GM10248 (cell line): ENCODE data around the gene ABCB11.

Experiments used
- CTCF ChIA-PET: fragments of 300-600 bp; sonication (Branson Sonifier 250); formaldehyde crosslinking; extraction: SDS; loops from one replicate; lab custom pipeline; 2021; ENCODE audit warnings: antibody characterized with exemption; lab: Yijun Ruan, JAX
- POLR2A ChIA-PET: fragments of 350-650 bp; sonication (Branson Sonifier 250); formaldehyde crosslinking; extraction: SDS; loops from one replicate; lab custom pipeline; 2020; ENCODE audit warnings: antibody characterized with exemption; lab: Yijun Ruan, JAX
- DNase-seq: peaks from one replicate; pipeline ENCODE4 v3.0.0; 2012; ENCODE audit errors: extremely low spot score
- TF ChIP-seq, protein P1 (sequence below): IDR thresholded peaks from 2 replicates; pipeline ENCODE4 v1.5.1; 2012; ENCODE audit warnings: mild to moderate bottlenecking, low read depth; ENCODE audit errors: extremely low read depth, missing control alignments, control extremely low read depth

Gene ABCB11

DNA sequence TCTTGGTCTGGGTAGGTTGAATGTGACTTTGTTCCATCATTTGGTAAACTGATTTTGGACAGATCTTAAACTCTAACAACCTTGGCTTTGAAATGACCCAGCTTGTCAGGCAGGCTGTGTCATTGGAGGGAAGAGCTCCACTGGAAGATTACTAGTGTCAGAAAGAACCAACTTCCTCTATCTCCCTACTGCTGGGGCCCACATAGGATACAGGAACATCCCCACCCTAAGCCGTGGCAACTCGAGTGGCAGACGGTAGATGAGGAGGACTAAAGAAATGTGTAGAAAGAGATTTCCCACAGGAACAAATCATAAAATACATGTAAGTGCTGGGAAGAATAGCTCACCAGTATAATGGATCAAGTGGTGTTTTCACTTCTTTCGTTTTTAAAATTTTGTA is 134.3 kb downstream of the ABCB11 start:
- ChIA-PET POLR2A (no interaction called here), CTCF (no interaction called here)
- TF ChIP-seq, protein P1, sequence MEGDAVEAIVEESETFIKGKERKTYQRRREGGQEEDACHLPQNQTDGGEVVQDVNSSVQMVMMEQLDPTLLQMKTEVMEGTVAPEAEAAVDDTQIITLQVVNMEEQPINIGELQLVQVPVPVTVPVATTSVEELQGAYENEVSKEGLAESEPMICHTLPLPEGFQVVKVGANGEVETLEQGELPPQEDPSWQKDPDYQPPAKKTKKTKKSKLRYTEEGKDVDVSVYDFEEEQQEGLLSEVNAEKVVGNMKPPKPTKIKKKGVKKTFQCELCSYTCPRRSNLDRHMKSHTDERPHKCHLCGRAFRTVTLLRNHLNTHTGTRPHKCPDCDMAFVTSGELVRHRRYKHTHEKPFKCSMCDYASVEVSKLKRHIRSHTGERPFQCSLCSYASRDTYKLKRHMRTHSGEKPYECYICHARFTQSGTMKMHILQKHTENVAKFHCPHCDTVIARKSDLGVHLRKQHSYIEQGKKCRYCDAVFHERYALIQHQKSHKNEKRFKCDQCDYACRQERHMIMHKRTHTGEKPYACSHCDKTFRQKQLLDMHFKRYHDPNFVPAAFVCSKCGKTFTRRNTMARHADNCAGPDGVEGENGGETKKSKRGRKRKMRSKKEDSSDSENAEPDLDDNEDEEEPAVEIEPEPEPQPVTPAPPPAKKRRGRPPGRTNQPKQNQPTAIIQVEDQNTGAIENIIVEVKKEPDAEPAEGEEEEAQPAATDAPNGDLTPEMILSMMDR = no peak
- DNase-seq = no peak

DNA sequence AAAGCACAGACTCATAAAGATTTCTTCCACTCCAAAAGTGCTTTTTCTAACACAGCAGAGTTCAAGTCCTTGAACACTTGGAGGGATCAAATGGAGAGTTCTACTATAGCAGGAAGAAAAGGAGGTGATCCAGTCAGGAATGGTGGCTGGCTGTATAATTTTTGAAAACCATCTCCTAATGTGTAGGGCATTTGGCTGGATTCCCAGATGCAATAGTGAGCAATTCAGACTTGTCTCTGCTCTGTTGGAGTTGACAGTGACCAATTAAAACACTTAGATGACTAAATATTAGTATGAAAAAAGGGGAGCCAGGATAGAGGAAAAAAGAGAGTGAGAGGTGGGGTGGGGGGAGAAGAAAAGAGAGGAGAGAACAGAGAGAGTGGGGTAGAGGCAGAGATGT is 135.4 kb downstream of the ABCB11 start:
- no peak for DNase-seq
- TF ChIP-seq, protein P1 = no peak
- POLR2A ChIA-PET = no interaction called here
- CTCF ChIA-PET = no interaction called here

DNA sequence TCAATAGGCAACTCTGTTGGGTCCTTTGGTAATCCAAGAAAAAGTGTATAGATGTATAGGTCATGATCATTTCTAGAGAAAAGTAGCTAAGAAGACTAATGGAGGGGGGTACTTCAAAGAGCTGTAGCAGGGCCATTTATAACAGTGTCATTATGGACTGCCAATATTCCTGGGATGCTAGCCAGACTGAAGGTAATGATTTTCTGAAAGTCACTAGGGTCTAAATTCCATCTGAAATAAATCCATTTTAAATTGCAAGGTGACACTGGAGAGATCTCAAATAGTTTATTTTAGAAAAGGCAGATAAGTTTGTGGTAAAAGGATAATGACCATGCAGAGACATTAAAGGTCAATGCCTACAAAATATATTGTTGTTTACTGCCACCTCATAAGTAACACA is 136.4 kb downstream of the ABCB11 start:
- TF ChIP-seq, protein P1 = no peak
- CTCF ChIA-PET = no interaction called here
- DNase-seq = no peak
- POLR2A ChIA-PET = no interaction called here

DNA sequence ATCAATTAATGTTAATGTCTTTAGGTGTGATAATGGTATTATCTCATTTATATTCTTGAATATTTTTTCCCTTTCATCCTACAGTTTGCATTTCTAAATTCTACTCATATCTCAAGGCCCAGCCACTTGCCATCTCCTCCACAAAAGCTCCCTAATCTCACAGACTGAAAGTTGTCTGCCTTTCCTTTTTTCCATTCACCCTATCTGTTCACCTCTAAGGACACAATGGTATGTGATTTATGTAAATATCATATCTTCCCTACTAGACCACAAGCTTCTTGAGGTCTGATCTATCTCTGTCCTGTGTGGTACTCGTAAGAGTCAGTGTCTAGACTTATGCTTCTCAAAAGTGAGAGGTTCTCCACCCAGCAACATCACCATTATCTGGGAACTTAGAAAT is 137.0 kb downstream of the ABCB11 start:
- ChIA-PET CTCF (no interaction called here), POLR2A (no interaction called here)
- TF ChIP-seq, protein P1 = no peak
- no peak for DNase-seq

DNA sequence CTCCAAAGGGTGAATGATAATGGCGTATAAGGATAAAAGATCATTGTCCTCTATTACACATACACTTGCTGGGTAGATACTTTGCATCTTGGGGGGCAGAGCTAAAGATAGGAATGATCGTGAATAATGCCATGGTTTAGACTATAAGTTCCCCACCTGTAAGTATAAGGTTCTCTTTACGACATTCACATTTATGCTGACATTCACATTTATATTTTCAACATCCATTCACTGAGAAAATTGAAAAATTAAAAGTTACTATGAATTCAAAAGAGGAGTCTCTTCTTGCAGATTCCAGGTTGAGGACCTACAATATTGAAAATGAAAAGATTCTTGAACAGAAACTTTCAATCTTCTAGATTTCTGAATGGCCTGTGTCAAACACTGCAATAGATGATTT is 138.8 kb downstream of the ABCB11 start:
- CTCF ChIA-PET = interaction anchor here (1.7 kb wide), 1 partner anchor 13 kb away, joined by 3 read pairs; no protein-coding TSS in a partner anchor

DNA sequence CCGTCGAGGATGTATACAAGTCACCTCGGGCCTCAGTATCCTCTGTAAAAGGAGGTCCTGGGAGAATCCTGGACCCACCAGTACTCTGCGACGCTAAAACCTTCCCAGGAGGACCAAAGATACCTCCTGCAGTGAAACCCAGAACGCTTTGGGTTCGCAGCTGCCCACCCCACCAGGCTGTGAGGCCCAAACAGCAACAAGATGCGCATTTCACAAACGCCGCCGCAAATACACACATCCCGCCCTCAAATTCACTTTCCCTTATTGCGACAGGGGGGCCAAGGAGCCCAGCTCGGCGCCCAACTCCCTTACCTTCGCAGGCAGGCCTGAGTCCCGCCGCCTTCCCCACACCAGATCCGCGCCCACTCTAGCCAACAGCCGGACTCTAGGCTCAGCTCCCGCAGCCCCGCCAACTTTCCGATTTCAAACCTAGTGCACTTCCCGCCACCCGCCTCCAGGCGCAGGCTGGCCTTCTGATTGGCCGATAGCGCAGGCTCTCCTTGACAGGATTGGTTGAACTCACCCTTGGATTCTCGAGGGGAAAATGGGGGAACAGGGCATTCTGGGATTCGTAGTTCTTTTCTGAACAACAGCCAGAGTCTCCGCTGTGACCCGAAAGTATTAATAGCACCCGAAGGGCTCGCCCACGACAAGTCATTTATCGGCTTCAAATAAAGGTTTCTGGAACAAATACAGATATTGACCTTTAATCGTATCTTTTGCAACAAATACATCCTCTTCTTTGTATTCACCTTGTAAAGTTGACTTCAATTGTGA is 140.9 kb downstream of the ABCB11 start, which contains the start of gene SPC25:
TSS of gene SPC25 (minus strand) at position 425 of the 777 bp plus-strand sequence. CDS start 911 bp downstream, outside the sequence.
- POLR2A ChIA-PET = no interaction called here

More for the DNA sequence above, 138.8 kb downstream of the ABCB11 start:
- DNase-seq = no peak
- TF ChIP-seq, protein P1 = no peak
- POLR2A ChIA-PET = no interaction called here

More for the DNA sequence above, 140.9 kb downstream of the ABCB11 start, which contains the start of gene SPC25:
- CTCF ChIA-PET = interaction anchor here (1.7 kb wide), 1 partner anchor 11 kb away, joined by 3 read pairs; no protein-coding TSS in a partner anchor
- DNase-seq = peak; percentile 95
- TF ChIP-seq, protein P1 = no peak
